Measurements from ENCODE around the gene PDE9A.

The PDE9A gene

DNA sequence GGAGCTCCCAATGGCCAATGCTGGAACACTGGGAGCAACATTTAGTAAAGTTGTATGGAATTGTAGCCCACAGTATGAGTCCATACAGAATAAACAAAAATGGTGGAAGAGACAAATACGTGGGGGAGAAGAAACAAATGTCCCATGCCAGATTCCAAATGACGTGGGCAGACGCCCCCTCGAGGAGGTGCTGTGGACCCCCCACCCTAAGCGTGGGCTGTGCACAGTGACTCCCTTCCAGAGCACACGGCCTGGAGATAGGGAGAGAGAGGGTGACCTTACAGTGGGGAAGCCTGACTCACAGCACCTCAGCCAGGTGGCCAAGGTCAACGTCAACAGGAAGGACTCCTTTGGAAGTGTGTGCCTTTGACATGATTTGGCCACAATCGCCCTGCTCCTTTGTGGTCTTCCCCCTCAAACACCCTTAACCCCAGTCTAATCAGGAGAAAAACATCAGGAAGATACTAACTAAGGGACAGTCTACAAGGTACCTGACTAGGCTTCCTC is 13.7 kb upstream of the PDE9A start:
- no peak for DNase-seq (ENCODE audit: extremely low read depth, insufficient read length)
- no peaks in the 10 kb centered on the region for H3K36me3 ChIP-seq (ENCODE audit: control insufficient read depth, insufficient read depth, low read length)
- no peak overlapping the region for H3K4me3 ChIP-seq (replicated peaks; ENCODE audit: low read depth, low read length)
- TF ChIP-seq, protein P1, sequence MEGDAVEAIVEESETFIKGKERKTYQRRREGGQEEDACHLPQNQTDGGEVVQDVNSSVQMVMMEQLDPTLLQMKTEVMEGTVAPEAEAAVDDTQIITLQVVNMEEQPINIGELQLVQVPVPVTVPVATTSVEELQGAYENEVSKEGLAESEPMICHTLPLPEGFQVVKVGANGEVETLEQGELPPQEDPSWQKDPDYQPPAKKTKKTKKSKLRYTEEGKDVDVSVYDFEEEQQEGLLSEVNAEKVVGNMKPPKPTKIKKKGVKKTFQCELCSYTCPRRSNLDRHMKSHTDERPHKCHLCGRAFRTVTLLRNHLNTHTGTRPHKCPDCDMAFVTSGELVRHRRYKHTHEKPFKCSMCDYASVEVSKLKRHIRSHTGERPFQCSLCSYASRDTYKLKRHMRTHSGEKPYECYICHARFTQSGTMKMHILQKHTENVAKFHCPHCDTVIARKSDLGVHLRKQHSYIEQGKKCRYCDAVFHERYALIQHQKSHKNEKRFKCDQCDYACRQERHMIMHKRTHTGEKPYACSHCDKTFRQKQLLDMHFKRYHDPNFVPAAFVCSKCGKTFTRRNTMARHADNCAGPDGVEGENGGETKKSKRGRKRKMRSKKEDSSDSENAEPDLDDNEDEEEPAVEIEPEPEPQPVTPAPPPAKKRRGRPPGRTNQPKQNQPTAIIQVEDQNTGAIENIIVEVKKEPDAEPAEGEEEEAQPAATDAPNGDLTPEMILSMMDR (IDR thresholded peaks at IDR 0.05; ENCODE audit: insufficient read depth, low read length, poor library complexity, severe bottlenecking): no peak
- peaks cover 4% of the 10 kb centered on the region; the same call in 1 of the 2 replicates for H3K27me3 ChIP-seq (replicated peaks; ENCODE audit: control insufficient read depth, insufficient read depth, low read length)

DNA sequence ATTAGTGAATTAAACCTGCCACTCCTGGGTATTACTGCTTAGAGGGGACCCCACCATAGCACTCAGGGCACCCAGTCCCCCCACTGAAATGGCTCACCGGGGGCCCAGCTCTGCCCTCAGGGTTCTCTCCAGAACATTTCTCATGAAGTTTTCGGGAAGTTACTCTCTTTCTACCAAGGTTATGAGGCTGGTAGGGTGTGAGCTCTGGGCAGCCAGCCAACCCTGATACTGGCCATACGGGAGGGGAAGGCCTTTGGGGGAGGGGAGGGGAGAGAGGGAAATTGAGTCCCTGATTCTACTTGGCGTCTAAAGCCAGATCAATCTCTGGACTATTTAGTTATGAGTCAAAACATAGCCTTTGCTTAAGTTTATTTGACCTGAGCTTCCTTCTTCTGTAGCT is 12.9 kb upstream of the PDE9A start:
- TF ChIP-seq, protein P1 (IDR thresholded peaks at IDR 0.05; ENCODE audit: insufficient read depth, low read length, poor library complexity, severe bottlenecking): no peak
- no peak for DNase-seq (ENCODE audit: extremely low read depth, insufficient read length)
- Histone ChIP-seq H3K27me3 (replicated peaks; ENCODE audit: control insufficient read depth, insufficient read depth, low read length) (peaks cover 4% of the 10 kb centered on the region; the same call in 1 of the 2 replicates), H3K36me3 (ENCODE audit: control insufficient read depth, insufficient read depth, low read length) (no peaks in the 10 kb centered on the region), H3K4me3 (replicated peaks; ENCODE audit: low read depth, low read length) (no peak overlapping the region)

DNA sequence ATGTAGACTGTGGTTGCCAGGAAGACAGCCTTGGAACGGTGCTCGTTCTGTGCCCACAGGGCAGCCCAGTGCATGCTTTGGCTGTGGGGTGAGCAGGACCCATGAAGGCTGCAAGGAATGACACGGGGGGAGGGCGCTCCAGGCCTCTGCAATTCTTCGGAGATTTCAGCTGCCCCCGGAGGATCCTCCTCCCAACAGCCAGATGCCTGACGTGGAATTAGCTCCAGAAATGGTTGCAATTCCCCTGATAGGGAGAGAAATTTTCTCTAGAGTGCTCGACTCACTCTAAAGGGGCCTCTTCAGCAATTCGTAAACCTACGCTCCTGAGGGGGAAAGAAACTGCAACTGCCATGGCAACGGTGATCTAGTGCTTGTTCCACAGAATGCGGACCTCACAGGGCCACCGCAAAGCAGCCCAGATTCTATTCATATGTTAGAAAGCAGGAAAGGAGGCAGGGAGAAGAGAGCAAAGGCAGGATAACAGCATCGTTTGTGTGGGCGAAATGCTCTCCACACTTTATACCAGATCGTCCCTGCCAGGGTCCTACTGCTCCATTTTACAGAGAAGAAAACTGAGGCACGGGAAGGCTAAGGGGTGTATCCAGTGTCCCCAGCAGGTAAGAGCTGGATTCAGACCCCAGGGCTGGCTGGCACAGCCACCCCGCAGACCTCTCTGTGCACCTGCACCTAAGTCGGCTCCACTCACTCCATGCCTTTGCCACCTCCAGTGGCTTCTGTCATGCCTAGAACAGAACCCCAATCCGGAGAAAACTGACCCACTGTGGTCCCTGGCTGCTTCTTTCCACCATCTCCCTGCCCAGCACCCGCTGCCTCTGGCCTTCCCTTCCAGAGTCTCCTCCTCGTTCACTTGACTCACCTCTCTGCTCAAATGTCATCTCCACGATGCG is 11.9 kb upstream of the PDE9A start:
- Histone ChIP-seq H3K27me3 (replicated peaks; ENCODE audit: control insufficient read depth, insufficient read depth, low read length) (peaks cover 4% of the 10 kb centered on the region; the same call in 1 of the 2 replicates), H3K36me3 (ENCODE audit: control insufficient read depth, insufficient read depth, low read length) (no peaks in the 10 kb centered on the region), H3K4me3 (replicated peaks; ENCODE audit: low read depth, low read length) (no peak overlapping the region)
- TF ChIP-seq, protein P1 (IDR thresholded peaks at IDR 0.05; ENCODE audit: insufficient read depth, low read length, poor library complexity, severe bottlenecking): no peak
- no peak for DNase-seq (ENCODE audit: extremely low read depth, insufficient read length)

DNA sequence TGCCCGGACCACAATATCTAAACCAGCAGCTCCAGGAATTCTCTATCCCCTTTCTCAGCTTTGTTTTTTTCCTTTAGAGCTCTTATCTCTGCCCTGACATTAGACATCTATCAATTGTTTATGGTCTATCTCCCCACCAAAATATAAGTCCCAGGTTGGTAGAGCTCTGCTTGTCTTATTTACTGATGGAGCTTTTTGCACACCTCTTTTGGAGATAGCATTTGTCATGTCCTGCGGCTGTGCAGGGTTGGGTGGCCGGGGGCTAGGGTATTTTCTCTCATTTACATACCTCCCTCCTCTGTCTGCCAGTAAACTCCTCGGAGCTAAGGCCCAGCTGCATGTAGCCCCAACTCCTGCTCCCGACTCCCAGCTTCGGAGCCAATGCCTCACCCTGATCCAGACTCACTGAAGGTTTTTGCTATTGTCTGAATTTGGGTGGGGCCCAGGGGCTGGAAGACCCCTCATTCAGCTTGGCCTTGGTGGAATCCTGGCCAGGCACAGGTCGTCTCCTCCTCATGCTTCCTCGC is 11.1 kb upstream of the PDE9A start:
- Histone ChIP-seq H3K4me3 (replicated peaks; ENCODE audit: low read depth, low read length) (no peak overlapping the region), H3K27me3 (replicated peaks; ENCODE audit: control insufficient read depth, insufficient read depth, low read length) (peaks cover 4% of the 10 kb centered on the region; the same call in 1 of the 2 replicates), H3K36me3 (ENCODE audit: control insufficient read depth, insufficient read depth, low read length) (no peaks in the 10 kb centered on the region)
- no peak for DNase-seq (ENCODE audit: extremely low read depth, insufficient read length)
- TF ChIP-seq, protein P1 (IDR thresholded peaks at IDR 0.05; ENCODE audit: insufficient read depth, low read length, poor library complexity, severe bottlenecking): no peak

DNA sequence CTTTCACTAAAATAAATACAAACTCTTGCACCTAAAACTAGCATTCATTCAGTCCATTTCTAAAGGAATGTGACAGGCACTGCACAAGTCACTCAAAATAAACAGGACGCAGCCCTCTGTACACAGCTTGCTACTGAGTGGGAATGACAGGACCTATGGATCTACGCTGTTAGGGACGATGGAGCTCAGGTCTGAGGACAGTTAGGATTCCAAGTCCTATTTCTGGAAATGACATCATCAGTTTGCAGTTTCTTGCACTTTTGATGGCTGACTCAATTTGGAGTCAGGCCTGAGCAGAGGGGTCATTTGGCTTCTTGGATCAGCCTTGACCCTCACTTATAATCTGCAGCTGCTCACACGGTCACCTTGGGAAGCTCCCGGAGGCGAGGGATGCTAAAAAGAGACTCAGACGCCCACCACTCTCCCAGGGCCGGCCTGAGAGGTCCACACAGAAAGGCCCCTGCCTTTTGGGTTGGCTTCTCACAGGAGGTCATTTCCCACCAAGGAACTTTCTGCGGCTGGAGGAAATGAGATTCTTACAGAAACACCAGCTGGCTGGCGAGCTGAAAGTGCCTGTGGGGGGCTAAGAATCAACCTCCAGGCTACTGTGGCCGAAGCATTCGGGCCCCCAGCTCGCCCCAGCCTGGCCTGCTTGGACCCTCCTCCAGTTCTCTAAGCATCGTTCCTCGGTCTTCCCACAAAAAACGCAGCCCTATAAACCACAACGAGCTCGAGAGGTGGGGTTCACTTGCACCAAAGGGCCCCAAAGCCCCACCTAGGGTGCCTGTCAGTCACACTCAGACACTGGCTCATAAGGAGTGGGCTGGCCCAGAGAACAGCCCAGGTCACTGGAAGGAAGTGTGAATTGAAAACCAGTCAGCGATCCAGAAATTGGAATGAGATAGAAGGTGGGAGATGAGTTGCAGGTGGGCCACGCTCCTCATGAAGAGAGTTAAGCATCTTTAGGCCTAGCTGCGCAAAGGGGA is 8.9 kb upstream of the PDE9A start:
- TF ChIP-seq, protein P1 (IDR thresholded peaks at IDR 0.05; ENCODE audit: insufficient read depth, low read length, poor library complexity, severe bottlenecking): no peak
- Histone ChIP-seq H3K27me3 (replicated peaks; ENCODE audit: control insufficient read depth, insufficient read depth, low read length) (peaks cover 4% of the 10 kb centered on the region; the same call in 1 of the 2 replicates), H3K4me3 (replicated peaks; ENCODE audit: low read depth, low read length) (no peak overlapping the region), H3K36me3 (ENCODE audit: control insufficient read depth, insufficient read depth, low read length) (no peaks in the 10 kb centered on the region)
- no peak for DNase-seq (ENCODE audit: extremely low read depth, insufficient read length)
